Measurements from ENCODE around the gene GALNT16. TPM values are rescaled to one million over a fixed set of nuclear protein-coding genes. Genes with fewer than 3 reads are reported as not detected.
A peak's percentile ranks its signal among the peaks of the same experiment; 100 is the strongest.

GALNT16 gene
- total and polyA plus RNA-seq, 2 donors from 2014 or later: 13.1 to 15.2 TPM

DNA sequence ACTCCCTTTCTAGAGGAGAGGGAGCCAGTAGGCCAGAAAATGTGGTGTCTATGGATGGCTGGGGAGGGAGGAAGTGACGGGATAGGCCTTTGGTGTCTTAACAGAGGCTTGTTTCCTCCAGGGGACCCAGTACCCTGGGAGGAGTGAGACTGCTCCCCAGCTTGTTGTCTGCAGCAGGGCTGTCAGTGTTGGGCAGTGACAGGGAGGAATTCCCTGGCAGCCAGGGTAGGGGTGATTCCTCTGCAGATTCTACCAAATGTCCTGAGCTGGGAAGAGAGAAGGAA, 64.0 kb downstream of the GALNT16 start:
- DNase-seq (no peak), FAIRE-seq (no peak)
- H3K36me3 ChIP-seq (ENCODE audit: control insufficient read depth in 2 of 3, insufficient read depth in 3 of 3, low read length in 3 of 3): no peaks in the 10 kb centered on the region
- intact Hi-C loops (cut with DNase I): no loop called here
- no peaks in the 10 kb centered on the region for H3K4me1 ChIP-seq (ENCODE audit: control insufficient read depth in 2 of 3, insufficient read depth in 2 of 3, low read depth in 1 of 3, low read length in 3 of 3)
- H3K9me3 ChIP-seq (ENCODE audit: control insufficient read depth in 2 of 3, insufficient read depth in 1 of 3, low read length in 3 of 3): no peaks in the 10 kb centered on the region
- H3K27me3 ChIP-seq (ENCODE audit: control insufficient read depth, insufficient read depth, low read length): no peaks in the 10 kb centered on the region
- H3K27ac ChIP-seq (ENCODE audit: low read depth in 2 of 2, low read length in 2 of 2): no peak overlapping the region
- TF ChIP-seq, protein P1, sequence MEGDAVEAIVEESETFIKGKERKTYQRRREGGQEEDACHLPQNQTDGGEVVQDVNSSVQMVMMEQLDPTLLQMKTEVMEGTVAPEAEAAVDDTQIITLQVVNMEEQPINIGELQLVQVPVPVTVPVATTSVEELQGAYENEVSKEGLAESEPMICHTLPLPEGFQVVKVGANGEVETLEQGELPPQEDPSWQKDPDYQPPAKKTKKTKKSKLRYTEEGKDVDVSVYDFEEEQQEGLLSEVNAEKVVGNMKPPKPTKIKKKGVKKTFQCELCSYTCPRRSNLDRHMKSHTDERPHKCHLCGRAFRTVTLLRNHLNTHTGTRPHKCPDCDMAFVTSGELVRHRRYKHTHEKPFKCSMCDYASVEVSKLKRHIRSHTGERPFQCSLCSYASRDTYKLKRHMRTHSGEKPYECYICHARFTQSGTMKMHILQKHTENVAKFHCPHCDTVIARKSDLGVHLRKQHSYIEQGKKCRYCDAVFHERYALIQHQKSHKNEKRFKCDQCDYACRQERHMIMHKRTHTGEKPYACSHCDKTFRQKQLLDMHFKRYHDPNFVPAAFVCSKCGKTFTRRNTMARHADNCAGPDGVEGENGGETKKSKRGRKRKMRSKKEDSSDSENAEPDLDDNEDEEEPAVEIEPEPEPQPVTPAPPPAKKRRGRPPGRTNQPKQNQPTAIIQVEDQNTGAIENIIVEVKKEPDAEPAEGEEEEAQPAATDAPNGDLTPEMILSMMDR (IDR thresholded peaks at IDR 0.05; ENCODE audit: borderline replicate concordance, extremely low read depth, insufficient read depth): no peak
- no peak overlapping the region for H3K9ac ChIP-seq (ENCODE audit: low read length in 3 of 3)
- no peak overlapping the region for H3K4me3 ChIP-seq (ENCODE audit: low read length in 3 of 3)

DNA sequence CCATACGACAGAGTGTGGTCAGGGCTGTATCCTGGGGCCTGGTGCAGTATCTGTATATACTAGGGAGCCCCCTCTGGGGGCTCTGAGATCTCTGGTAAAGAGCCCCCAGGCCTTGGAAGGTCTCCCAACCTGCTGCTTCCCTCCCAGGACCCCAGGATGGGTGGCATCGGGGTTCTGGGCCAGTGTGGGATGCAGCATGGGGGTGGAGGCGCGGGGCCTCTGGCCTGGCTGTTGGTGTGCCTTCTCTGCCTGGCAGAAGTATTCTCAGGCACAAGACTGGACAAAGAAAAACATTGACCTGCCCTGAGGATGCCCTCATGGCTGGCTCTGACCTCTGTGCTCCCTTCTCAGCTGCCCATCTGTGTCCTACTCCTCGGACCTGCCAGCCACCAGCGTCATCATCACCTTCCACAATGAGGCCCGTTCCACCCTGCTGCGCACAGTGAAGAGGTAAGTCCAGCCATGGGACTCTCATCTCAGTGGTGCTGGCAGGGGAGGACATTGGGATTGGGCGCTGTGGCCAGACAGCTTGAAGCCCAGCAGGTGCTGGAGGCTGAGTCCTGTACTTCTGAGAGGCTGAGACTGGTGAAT, 64.5 kb downstream of the GALNT16 start:
- DNase-seq (peak in 1 of 5 donors; percentile 17), FAIRE-seq (no peak)
- TF ChIP-seq, protein P1 (IDR thresholded peaks at IDR 0.05; ENCODE audit: borderline replicate concordance, extremely low read depth, insufficient read depth): no peak

DNA sequence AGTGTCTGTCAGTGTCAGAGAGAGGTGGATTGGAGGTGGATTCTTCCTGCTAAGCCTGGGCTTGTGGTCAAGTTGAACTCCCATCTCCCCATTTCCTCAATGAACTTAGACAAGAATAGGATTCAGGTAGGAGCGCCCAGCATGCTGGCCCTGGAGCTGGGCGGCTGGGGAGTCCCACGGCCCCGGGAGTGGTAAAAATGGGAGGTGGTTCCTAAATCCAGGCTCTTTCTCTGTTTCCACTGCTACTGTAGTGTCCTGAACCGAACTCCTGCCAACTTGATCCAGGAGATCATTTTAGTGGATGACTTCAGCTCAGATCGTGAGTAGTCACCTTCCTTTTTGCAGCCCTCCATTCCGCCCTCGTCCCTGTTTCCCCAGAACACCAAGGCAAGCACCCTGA, 65.1 kb downstream of the GALNT16 start:
- intact Hi-C loops (cut with DNase I): no loop called here
- H3K4me1 ChIP-seq (ENCODE audit: control insufficient read depth in 2 of 3, insufficient read depth in 2 of 3, low read depth in 1 of 3, low read length in 3 of 3): no peaks in the 10 kb centered on the region
- H3K27ac ChIP-seq (ENCODE audit: low read depth in 2 of 2, low read length in 2 of 2): no peak overlapping the region
- H3K27me3 ChIP-seq (ENCODE audit: control insufficient read depth, insufficient read depth, low read length): no peaks in the 10 kb centered on the region
- FAIRE-seq (no peak), DNase-seq (peak in 1 of 5 donors; percentile 12)
- H3K4me3 ChIP-seq (ENCODE audit: low read length in 3 of 3): no peak overlapping the region
- no peak overlapping the region for H3K9ac ChIP-seq (ENCODE audit: low read length in 3 of 3)
- H3K9me3 ChIP-seq (ENCODE audit: control insufficient read depth in 2 of 3, insufficient read depth in 1 of 3, low read length in 3 of 3): no peaks in the 10 kb centered on the region
- TF ChIP-seq, protein P1 (IDR thresholded peaks at IDR 0.05; ENCODE audit: borderline replicate concordance, extremely low read depth, insufficient read depth): no peak
- H3K36me3 ChIP-seq (ENCODE audit: control insufficient read depth in 2 of 3, insufficient read depth in 3 of 3, low read length in 3 of 3): no peaks in the 10 kb centered on the region

More for the DNA sequence above, 64.5 kb downstream of the GALNT16 start:
- Histone ChIP-seq H3K9me3 (ENCODE audit: control insufficient read depth in 2 of 3, insufficient read depth in 1 of 3, low read length in 3 of 3) (no peaks in the 10 kb centered on the region), H3K36me3 (ENCODE audit: control insufficient read depth in 2 of 3, insufficient read depth in 3 of 3, low read length in 3 of 3) (no peaks in the 10 kb centered on the region), H3K27ac (ENCODE audit: low read depth in 2 of 2, low read length in 2 of 2) (no peak overlapping the region), H3K4me3 (ENCODE audit: low read length in 3 of 3) (no peak overlapping the region), H3K27me3 (ENCODE audit: control insufficient read depth, insufficient read depth, low read length) (no peaks in the 10 kb centered on the region), H3K4me1 (ENCODE audit: control insufficient read depth in 2 of 3, insufficient read depth in 2 of 3, low read depth in 1 of 3, low read length in 3 of 3) (no peaks in the 10 kb centered on the region), H3K9ac (ENCODE audit: low read length in 3 of 3) (no peak overlapping the region)
- intact Hi-C loops (cut with DNase I): no loop called here

Measured in kidney (tissue), 14 donors.